Heart left ventricle (tissue), 16 donors: Measurements from ENCODE around the gene MAP3K21. TPM values are rescaled to one million over a fixed set of nuclear protein-coding genes. Genes with fewer than 3 reads are reported as not detected.

ENCODE experiments used
- ATAC-seq, 4 donors: fragments of 200-7000 bp; cut with Tn5 transposase; one replicate each; pipeline ENCODE4 v1.9.1; 2020 to 2022; ENCODE audit warnings: moderate library complexity in 4 of 4, mild to moderate bottlenecking in 3 of 4, moderate number of reproducible peaks in 1 of 4
- DNase-seq, 5 donors: peaks; one replicate each; pipeline ENCODE4 v3.0.0-alpha.2; 2020
- H3K27ac ChIP-seq, 12 donors: fragments of 200-600 bp; sonication (generic) in 4 of 12; one replicate each; pipeline versions ENCODE4 v1.5.0 to v1.8.0; 2016 to 2022; ENCODE audit warnings: mild to moderate bottlenecking in 2 of 12
- H3K27me3 ChIP-seq, 9 donors: fragments of 200-600 bp; sonication (generic) in 2 of 9; one replicate each; pipeline versions ENCODE4 v1.5.1 to v1.8.0; 2016 to 2022; ENCODE audit warnings: mild to moderate bottlenecking in 3 of 9
- H3K36me3 ChIP-seq, 9 donors: fragments of 200-600 bp; sonication (generic) in 2 of 9; one replicate each; pipeline versions ENCODE4 v1.5.0 to v1.8.0; 2018 to 2022; ENCODE audit warnings: mild to moderate bottlenecking in 2 of 9
- H3K4me1 ChIP-seq, 12 donors: fragments of 200-600 bp; sonication (generic) in 4 of 12; one replicate each; pipeline versions ENCODE4 v1.5.0 to v1.8.0; 2016 to 2022; ENCODE audit warnings: mild to moderate bottlenecking in 3 of 12
- H3K4me3 ChIP-seq, 12 donors: fragments of 200-600 bp; sonication (generic) in 4 of 12; one replicate each; pipeline versions ENCODE4 v1.5.0 to v1.8.0; 2017 to 2022; ENCODE audit warnings: mild to moderate bottlenecking in 9 of 12, moderate library complexity in 4 of 12
- H3K9me3 ChIP-seq, 12 donors: fragments of 200-600 bp; sonication (generic) in 4 of 12; one replicate each; pipeline versions ENCODE4 v1.5.0 to v1.8.0; 2016 to 2022; ENCODE audit warnings: mild to moderate bottlenecking in 1 of 12
- CTCF ChIP-seq, 12 donors: fragments of 200-600 bp; sonication (generic) in 4 of 12; IDR thresholded peaks; one replicate each; pipeline versions ENCODE4 v1.5.0 to v1.8.0; 2018 to 2022; ENCODE audit warnings: antibody characterized with exemption in 12 of 12, mild to moderate bottlenecking in 5 of 12
- POLR2A ChIP-seq, 2 donors: fragments of 450-650 bp; IDR thresholded peaks; one replicate each; pipeline ENCODE4 v1.6.1; 2017; ENCODE audit warnings: antibody characterized with exemption in 2 of 2, mild to moderate bottlenecking in 2 of 2, moderate library complexity in 2 of 2
- WGBS, 4 donors: extraction: QIAGEN DNeasy Blood & Tissue Kit in 2 of 4; methylation state at CpG; one replicate each; pipeline versions ENCODE4 v1.1.5 to v1.1.7; 2013 to 2018; 5-methylcytosine and 5-hydroxymethylcytosine counted together
- intact Hi-C, 10 donors: fragments of 100-400 bp; cut with DNase I; formaldehyde crosslinking; loops; one replicate each; pipeline versions ENCODE4 v1.11.1 to v1.14.2; 2022
- polyA plus RNA-seq, 2 donors: library from polyadenylated mRNA; stranded (reverse); fragments of 200-250 nt; gene quantifications; one replicate each; pipeline ENCODE4 v1.2.3, GENCODE V29; 2013
- total RNA-seq, 9 donors: library from RNA; depleted of rRNA in 2 of 9; stranded (reverse); fragments of >200 nt in 2 of 9; fragmentation: NEBNext Ultra II Directional in 3 of 9; extraction: Animal tissue kit (Norgen Biotek cat#: 25700) in 3 of 9; gene quantifications; one replicate each; pipeline versions ENCODE4 v1.1.0 to v1.2.4, GENCODE V29; 2016 to 2023
- donor health status: ischemic (EF 13 %, LVEDD 7.1; RV severe dilation, severe dysfunction).
- donor health status: healthy with polysubstance abuse.
- donor health status: DM: no; HTN: yes; CAD: no.
- donor health status: DM: no; HTN: no; CAD: no.
- donor health status: ischemic (EF 25% LVEDD 6.9; RV normal size, moderate dysfunction).
- donor health status: ischemic (EF 25% LVEDD 5.7; RV mildly dilated, moderate dysfunction).
- donor health status: healthy.
- donor health status: DM: yes; HTN: yes; CAD: no.
- donor health status: ischemic (EF 35%, LVEDD 5.7; RV mildly dilated, moderate dysfunction).
- donor health status: nonischemic (EF 11% LVEDD 7.7; RV severe dilation, severe dysfunction).
- donor health status: DM: yes; HTN: yes; CAD: no.
- donor health status: PGD.
- donor health status: ischemic (EF 29% LVEDD 5.4; RV normal size, mild dysfunction).
- donor health status: nonischemic (EF 23%, LVEDD 6.1; RV moderate dilation, normal function).

The MAP3K21 gene
- total and polyA plus RNA-seq, 11 donors, result 0.14 to 0.86 (median 0.23) TPM

- no peak for ATAC-seq
- intact Hi-C loops, result no loop called here
- TF ChIP-seq CTCF (IDR thresholded peaks at IDR 0.05), result no peak
- no peak for TF ChIP-seq POLR2A (IDR thresholded peaks at IDR 0.05)
- WGBS, 4 donors, result 60 to 65% (median 62%) methylated on average over 8 of the region's 8 CpGs
- Histone ChIP-seq H3K27ac (no peak overlapping the region), H3K4me3 (no peak overlapping the region), H3K4me1 (peaks cover 0 to 6% (median 0%) of the 10 kb centered on the region in 12 donors), H3K36me3 (no peaks in the 10 kb centered on the region), H3K27me3 (peaks cover 0 to 9% (median 0%) of the 10 kb centered on the region in 9 donors), H3K9me3 (no peaks in the 10 kb centered on the region)
- DNase-seq, result no peak
These were observed 28.5 kb downstream of the MAP3K21 start for GRCh38 chr1:233355841-233356704.

- intact Hi-C loops, result no loop called here
- TF ChIP-seq CTCF (IDR thresholded peaks at IDR 0.05) (no peak), POLR2A (IDR thresholded peaks at IDR 0.05) (no peak)
- DNase-seq (no peak), ATAC-seq (no peak)
- WGBS, 4 donors, result 91 to 97% (median 94%) methylated on average over 3 of the region's 3 CpGs
- H3K9me3 ChIP-seq, result no peaks in the 10 kb centered on the region
- H3K36me3 ChIP-seq, result no peaks in the 10 kb centered on the region
- H3K4me1 ChIP-seq, result peaks cover 0 to 6% (median 0%) of the 10 kb centered on the region in 12 donors
- no peak overlapping the region for H3K27ac ChIP-seq
- H3K27me3 ChIP-seq, result peaks cover 0 to 11% (median 0%) of the 10 kb centered on the region in 9 donors
- no peak overlapping the region for H3K4me3 ChIP-seq
These were observed 29.1 kb downstream of the MAP3K21 start for GRCh38 chr1:233356705-233356987.

- no peaks in the 10 kb centered on the region for H3K9me3 ChIP-seq
- H3K36me3 ChIP-seq, result no peaks in the 10 kb centered on the region
- ATAC-seq (no peak), DNase-seq (no peak)
- TF ChIP-seq POLR2A (IDR thresholded peaks at IDR 0.05) (no peak), CTCF (IDR thresholded peaks at IDR 0.05) (no peak)
- no peak overlapping the region for H3K27ac ChIP-seq
- intact Hi-C loops, result no loop called here
- H3K27me3 ChIP-seq, result peaks cover 0 to 22% (median 0%) of the 10 kb centered on the region in 9 donors
- no peak overlapping the region for H3K4me3 ChIP-seq
- H3K4me1 ChIP-seq, result peaks cover 0 to 6% (median 0%) of the 10 kb centered on the region in 12 donors
- 90 to 95% (median 94%) methylated on average over 6 of the region's 6 CpGs for WGBS, 4 donors
These were observed 30.3 kb downstream of the MAP3K21 start for GRCh38 chr1:233357595-233358397.

- Histone ChIP-seq H3K36me3 (no peaks in the 10 kb centered on the region), H3K4me3 (no peak overlapping the region), H3K9me3 (no peaks in the 10 kb centered on the region), H3K27ac (no peak overlapping the region), H3K4me1 (peaks cover 0 to 6% (median 0%) of the 10 kb centered on the region in 12 donors), H3K27me3 (peaks cover 0 to 28% (median 0%) of the 10 kb centered on the region in 9 donors)
- TF ChIP-seq POLR2A (IDR thresholded peaks at IDR 0.05) (no peak), CTCF (IDR thresholded peaks at IDR 0.05) (no peak)
- 78 to 86% (median 84%) methylated on average over 5 of the region's 5 CpGs for WGBS, 4 donors
- no peak for ATAC-seq
- intact Hi-C loops, result no loop called here
- no peak for DNase-seq
These were observed 31.9 kb downstream of the MAP3K21 start for GRCh38 chr1:233359431-233359830.
